Epithelial cell of proximal tubule (primary cell): Measurements from ENCODE around the gene RECQL5. TPM values are rescaled to one million over a fixed set of nuclear protein-coding genes. Genes with fewer than 3 reads are reported as not detected.

ENCODE experiments used
- DNase-seq: peaks from one replicate; pipeline ENCODE4 v3.0.0-alpha.2; 2011; ENCODE audit warnings: low read depth
- H3K4me3 ChIP-seq: 2 replicates; pipeline ENCODE4 v1.5.1; 2011; ENCODE audit warnings: low read depth, mild to moderate bottlenecking, low read length
- total RNA-seq: library from RNA; depleted of rRNA; stranded (reverse); fragments of >200 nt; gene quantifications from 2 replicates; pipeline ENCODE4 v1.2.3, GENCODE V29; 2015
- TF ChIP-seq, protein P1 (sequence below): conservative IDR thresholded peaks from 2 replicates; pipeline ENCODE4 v1.5.1; 2012; ENCODE audit warnings: low read depth, mild to moderate bottlenecking, low read length

The RECQL5 gene
- total RNA-seq = 20.0 and 25.7 TPM in 2 replicates

DNA sequence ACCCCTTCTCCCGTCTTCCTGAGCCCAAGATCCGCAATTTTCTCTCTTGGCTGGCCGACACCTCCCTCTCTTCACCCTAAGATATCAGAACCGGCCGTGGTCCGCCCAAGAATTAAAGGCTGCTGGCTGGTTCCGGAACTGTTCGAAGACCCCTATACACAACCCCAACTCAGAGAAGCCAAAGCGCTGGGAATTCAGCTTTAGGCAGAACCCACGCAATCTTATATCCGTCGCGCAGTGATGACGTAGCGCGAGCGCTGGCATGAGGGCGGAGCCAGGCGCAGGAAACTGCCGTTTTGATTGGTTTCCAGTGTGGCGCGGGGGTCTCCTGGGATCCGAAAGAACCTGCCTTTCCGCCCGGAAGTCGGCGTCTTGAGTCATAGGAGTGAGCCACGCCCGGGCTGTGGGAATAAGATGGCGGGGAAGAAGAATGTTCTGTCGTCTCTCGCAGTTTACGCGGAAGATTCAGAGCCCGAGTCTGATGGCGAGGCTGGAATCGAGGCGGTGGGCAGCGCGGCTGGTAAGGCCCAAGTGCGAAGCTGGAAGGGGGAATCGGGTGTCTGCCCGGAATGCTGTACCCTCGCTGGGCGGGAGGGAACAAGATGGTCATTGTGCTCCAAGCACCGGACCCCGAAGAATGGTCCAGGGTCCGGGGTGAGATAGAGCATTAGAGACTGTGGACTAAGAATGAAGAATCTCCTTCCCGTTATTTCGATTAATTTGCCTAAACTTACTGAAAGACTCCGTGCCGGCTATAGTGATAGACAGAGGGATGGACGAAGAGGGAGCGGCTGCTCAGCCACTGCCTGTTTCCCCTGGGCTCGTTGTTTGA is at the start of gene RECQL5, which contains the start of gene SAP30BP:
Gene RECQL5, minus strand, starts transcription at position 196 of the 832 bp plus-strand sequence. CDS start 597 bp downstream, outside the sequence.
Gene SAP30BP, plus strand, starts transcription at position 380 of the 832 bp plus-strand sequence. Its CDS starts 35 bp downstream, at position 415.
- TF ChIP-seq, protein P1, sequence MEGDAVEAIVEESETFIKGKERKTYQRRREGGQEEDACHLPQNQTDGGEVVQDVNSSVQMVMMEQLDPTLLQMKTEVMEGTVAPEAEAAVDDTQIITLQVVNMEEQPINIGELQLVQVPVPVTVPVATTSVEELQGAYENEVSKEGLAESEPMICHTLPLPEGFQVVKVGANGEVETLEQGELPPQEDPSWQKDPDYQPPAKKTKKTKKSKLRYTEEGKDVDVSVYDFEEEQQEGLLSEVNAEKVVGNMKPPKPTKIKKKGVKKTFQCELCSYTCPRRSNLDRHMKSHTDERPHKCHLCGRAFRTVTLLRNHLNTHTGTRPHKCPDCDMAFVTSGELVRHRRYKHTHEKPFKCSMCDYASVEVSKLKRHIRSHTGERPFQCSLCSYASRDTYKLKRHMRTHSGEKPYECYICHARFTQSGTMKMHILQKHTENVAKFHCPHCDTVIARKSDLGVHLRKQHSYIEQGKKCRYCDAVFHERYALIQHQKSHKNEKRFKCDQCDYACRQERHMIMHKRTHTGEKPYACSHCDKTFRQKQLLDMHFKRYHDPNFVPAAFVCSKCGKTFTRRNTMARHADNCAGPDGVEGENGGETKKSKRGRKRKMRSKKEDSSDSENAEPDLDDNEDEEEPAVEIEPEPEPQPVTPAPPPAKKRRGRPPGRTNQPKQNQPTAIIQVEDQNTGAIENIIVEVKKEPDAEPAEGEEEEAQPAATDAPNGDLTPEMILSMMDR = no peak
- DNase-seq = peak; percentile 86
- peak within 1 kb of the TSS; percentile 93 for H3K4me3 ChIP-seq

DNA sequence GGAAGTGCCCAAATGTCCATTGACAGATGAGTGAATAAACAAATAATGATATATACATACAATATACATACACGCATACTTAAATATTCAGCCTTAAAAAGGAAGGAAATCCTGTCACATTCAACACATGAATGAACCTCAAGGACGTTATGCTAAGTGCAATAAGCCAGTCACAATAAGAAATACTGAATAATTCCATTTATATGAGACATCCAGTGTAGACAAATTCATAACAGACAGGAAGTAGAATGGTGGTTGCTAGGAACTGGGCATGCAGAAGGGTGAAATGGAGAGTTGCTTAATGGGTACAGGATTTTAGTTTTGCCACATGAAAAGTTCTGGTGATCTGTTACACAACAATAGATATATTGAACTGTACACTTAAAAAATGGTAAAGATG is 45.5 kb upstream of the RECQL5 start:
- DNase-seq = no peak
- TF ChIP-seq, protein P1 = no peak
- H3K4me3 ChIP-seq = no peak overlapping the region

DNA sequence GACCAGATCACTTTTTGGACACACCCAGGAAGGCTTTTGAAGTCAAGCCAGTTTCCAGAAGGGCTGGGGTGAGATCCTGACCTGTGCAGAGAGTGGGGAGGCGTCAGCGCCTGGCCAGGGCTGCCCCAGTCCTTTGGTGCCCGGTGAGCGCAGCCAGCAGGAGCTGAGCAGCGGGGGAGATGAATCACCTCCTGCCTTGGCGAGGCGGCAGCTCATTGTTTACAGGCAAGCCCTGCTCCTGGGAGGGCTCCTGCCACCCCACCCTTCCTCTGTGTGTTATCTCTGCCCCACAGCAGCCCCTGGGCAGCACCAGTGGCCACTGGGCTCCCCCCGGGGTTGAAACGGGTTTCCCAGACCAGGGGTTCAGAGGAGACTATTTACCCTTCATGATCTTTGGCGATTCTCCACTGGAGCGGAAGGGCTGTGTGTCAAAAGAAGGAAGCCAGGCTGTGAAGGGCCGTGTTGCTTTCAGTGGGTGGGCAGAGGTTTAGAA is 40.2 kb upstream of the RECQL5 start:
- DNase-seq = no peak
- TF ChIP-seq, protein P1 = no peak
- H3K4me3 ChIP-seq = no peak overlapping the region

DNA sequence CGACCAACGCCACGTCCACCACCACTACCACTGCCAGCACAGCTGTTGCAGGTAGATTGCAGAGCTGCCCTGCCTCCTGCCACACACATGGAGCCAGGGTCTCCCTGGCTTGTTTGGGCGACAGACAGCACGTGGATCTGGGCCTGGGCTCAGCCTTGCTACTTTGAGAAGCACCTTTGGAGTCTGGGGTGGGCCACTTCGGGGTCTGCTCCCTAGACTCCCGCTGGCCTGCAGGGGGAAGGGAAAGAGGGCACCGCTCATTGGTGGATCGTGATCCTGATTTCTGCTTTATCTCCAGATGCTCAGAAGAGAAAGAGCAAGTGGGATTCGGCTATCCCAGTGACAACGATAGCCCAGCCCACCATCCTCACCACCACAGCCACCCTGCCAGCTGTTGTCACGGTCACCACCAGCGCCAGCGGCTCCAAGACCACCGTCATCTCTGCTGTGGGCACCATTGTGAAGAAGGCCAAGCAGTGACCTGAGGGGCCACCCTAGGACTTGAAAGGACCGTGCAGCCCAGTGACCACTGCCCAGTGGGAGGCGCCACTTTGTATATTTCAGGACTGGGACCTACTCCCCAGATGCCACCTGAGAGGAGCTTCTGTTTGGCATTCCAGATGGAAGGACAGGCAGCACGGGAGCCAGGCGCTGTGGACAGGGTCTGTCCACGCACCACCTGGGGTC is 39.2 kb upstream of the RECQL5 start:
- TF ChIP-seq, protein P1 = no peak
- no peak for DNase-seq
- H3K4me3 ChIP-seq = no peak overlapping the region

DNA sequence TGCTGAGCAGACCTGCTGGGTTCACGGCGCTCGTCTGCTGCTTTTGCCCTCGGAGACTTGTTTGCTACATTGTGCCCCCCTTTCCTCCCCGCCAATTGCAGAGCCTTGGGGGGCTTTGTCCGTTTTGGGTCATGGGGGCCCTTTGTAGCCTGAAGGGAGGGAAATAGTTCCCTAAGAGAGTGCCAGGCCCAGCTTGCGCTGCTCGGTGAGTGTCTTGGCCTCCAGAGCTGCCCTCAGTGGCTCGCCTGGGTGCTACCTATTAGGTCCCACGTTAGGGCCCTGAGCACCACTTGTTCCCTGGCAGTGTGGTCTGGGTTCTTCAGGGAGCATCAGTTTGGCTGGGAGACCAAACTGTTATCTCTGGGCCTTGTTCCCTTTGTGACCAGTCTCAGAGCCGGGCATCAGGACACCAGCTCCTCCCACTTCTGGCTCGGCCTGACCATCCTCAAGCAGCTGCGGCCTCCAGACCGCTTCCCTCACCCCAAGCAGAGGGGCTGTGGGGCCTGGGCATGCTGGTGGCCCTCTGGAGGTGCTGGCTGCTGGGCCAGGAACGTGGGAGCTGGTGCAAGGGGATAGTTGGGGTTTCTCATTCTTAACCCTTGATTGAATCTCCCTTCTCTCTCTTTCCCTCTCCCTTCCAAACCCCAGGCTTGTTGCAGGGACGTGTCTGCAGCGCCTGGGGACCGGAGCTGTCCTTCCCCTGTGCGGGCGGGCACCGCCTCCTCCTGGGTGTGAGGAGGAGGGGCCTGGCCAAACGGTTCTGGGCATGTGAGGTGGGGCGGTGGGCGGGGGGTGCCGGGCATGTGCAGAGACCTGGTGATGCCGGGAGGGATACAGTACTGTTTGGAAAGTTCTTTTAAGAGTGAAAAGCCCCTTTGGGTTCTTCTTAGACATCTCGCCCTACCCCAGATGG is 38.3 kb upstream of the RECQL5 start:
- DNase-seq = no peak
- TF ChIP-seq, protein P1 = no peak
- H3K4me3 ChIP-seq = no peak overlapping the region

DNA sequence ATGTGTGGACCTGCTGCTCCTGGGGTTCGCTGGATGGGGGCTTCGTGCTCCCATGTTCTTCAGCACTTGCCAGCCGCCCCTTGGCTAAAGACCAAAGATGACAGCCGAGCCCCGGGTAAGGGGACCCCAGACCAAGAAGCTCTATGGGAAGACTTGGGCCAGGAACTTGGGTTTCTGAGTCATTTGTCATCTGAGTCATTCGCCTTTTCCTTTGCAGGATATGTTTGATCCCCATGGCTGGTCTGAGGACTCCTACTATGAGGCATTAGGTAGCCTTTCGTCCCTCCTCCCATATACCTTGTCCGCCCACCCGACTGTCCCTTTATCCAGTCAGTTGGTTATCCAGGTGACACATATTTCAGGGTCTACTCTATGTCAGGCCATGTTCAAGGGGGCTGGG is 36.6 kb upstream of the RECQL5 start:
- DNase-seq = no peak
- no peak overlapping the region for H3K4me3 ChIP-seq
- TF ChIP-seq, protein P1 = no peak
